ENCODE results near the gene TMEM190.
"Not testable (repeated sequence)": the region's sequence is repeated elsewhere in the genome, so short reads cannot be mapped to it uniquely, and the experiment has no call there.

DNA sequence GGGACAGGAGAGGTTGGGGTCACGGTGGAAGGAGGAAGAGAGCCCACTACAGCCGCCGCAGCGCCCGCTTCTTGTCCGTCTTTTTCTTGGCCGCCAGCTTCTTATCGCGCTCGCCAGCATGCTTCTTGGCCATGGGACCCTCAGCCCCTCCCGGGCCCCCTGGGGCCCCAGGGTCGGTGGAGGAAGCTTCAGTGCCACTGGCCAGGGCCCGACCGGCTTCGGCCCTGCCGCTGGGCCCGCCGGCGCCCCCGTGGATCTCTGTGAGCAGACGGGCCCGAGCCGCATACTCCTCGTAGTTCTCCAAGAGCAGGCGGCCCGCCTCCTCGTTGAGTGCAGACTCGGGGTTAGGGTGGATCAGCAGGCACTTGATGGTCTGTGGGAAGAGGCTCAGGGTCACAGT lies 24.8 kb downstream of the TMEM190 start:
- TF ChIP-seq, protein P1, sequence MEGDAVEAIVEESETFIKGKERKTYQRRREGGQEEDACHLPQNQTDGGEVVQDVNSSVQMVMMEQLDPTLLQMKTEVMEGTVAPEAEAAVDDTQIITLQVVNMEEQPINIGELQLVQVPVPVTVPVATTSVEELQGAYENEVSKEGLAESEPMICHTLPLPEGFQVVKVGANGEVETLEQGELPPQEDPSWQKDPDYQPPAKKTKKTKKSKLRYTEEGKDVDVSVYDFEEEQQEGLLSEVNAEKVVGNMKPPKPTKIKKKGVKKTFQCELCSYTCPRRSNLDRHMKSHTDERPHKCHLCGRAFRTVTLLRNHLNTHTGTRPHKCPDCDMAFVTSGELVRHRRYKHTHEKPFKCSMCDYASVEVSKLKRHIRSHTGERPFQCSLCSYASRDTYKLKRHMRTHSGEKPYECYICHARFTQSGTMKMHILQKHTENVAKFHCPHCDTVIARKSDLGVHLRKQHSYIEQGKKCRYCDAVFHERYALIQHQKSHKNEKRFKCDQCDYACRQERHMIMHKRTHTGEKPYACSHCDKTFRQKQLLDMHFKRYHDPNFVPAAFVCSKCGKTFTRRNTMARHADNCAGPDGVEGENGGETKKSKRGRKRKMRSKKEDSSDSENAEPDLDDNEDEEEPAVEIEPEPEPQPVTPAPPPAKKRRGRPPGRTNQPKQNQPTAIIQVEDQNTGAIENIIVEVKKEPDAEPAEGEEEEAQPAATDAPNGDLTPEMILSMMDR (IDR thresholded peaks at IDR 0.05) = not testable (repeated sequence)
- TF ChIP-seq POLR2A (IDR thresholded peaks at IDR 0.05) = not testable (repeated sequence)

All from gastroesophageal sphincter (tissue), 3 donors.